ENCODE data around the gene VANGL1.
A peak's percentile ranks its signal among the peaks of the same experiment; 100 is the strongest.

The VANGL1 gene

DNA sequence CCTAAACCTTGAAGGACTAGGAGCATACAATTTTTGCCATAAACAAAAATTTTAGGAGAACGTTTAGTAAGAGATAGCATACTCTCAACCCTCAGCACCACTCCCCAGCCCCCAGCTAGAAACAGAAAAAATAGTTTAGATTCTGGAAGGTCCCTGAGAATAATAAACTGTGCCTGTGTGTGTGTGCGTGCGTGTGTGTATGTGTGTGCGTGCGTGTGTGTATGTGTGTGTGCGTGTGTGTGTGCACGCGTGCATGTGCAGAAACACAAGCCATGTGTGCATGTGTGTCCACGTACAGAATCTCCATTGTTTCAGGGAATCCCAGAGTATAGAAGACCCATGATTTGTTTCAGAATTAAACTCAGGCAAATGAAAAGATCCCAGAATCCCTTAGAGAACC, 64.2 kb downstream of the VANGL1 start:
- no peaks in the 10 kb centered on the region for H4K20me1 ChIP-seq (ENCODE audit: insufficient read depth, low read length)
- H2AFZ ChIP-seq (ENCODE audit: low read length): no peak overlapping the region
- no peak overlapping the region for H3K4me3 ChIP-seq (ENCODE audit: low read depth, low read length, poor library complexity, severe bottlenecking)
- H3K9ac ChIP-seq (ENCODE audit: low read length): no peak overlapping the region
- H3K9me3 ChIP-seq (ENCODE audit: low read length): no peaks in the 10 kb centered on the region
- no peaks in the 10 kb centered on the region for H3K36me3 ChIP-seq (ENCODE audit: insufficient read depth, low read length)
- H3K4me2 ChIP-seq (ENCODE audit: low read length): no peak overlapping the region
- H3K27me3 ChIP-seq (ENCODE audit: insufficient read depth, low read length): no peaks in the 10 kb centered on the region
- no peaks in the 10 kb centered on the region for H3K4me1 ChIP-seq (ENCODE audit: insufficient read depth, low read length, severe bottlenecking)
- no peak overlapping the region for H3K27ac ChIP-seq (ENCODE audit: low read depth, low read length, poor library complexity, severe bottlenecking)
- H3F3A ChIP-seq (ENCODE audit: insufficient read depth, low read length): no peaks in the 10 kb centered on the region
- no peaks in the 10 kb centered on the region for H3K79me2 ChIP-seq (ENCODE audit: insufficient read depth, low read length)
- TF ChIP-seq, protein P1, sequence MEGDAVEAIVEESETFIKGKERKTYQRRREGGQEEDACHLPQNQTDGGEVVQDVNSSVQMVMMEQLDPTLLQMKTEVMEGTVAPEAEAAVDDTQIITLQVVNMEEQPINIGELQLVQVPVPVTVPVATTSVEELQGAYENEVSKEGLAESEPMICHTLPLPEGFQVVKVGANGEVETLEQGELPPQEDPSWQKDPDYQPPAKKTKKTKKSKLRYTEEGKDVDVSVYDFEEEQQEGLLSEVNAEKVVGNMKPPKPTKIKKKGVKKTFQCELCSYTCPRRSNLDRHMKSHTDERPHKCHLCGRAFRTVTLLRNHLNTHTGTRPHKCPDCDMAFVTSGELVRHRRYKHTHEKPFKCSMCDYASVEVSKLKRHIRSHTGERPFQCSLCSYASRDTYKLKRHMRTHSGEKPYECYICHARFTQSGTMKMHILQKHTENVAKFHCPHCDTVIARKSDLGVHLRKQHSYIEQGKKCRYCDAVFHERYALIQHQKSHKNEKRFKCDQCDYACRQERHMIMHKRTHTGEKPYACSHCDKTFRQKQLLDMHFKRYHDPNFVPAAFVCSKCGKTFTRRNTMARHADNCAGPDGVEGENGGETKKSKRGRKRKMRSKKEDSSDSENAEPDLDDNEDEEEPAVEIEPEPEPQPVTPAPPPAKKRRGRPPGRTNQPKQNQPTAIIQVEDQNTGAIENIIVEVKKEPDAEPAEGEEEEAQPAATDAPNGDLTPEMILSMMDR (IDR thresholded peaks at IDR 0.05; ENCODE audit: low read length): no peak
- TF ChIP-seq EZH2 (IDR thresholded peaks at IDR 0.05; ENCODE audit: borderline replicate concordance, low read length): no peak
- H3K9me2 ChIP-seq (ENCODE audit: low read depth, low read length): no peaks in the 10 kb centered on the region

DNA sequence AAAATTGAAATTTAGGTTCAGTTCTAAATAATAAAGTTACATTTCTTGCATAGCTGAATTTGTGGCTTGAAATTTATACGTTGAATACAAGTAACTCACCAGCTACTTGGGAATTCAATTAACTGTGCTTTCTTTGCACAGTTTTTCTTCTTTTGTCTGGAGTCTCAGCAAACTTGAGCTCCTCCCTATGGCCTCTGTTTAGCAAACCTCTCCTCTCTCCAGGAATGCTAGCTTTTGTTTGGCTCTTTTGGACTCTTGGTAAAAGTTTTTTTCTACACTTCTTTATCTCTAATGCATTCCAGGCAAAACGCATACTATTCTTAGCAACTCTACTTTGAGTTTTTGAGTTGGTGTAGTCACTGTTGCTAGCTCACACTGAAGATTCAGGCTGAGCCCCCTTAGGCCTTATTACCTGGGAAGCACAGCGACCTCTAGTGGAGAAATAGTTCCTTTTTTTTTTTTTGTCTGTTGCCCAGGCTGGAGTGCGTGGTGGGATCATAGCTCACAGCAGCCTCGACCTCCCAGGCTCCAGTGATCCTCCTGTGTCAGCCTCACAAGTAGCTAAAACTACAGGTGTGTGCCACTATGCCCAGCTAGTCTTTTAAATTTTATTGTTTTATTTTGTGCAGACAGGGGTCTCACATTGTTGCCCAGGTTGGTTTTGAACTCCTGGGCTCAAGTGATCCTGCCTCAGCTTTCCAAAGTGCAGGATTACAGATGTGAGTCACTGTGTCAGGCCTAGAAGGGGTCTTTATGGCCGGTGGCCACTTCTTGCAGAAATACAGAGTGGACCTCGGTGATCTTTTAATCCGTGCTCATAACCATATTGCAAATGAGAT, 65.0 kb downstream of the VANGL1 start:
- no peaks in the 10 kb centered on the region for H4K20me1 ChIP-seq (ENCODE audit: insufficient read depth, low read length)
- H3K4me1 ChIP-seq (ENCODE audit: insufficient read depth, low read length, severe bottlenecking): no peaks in the 10 kb centered on the region
- H3K9me2 ChIP-seq (ENCODE audit: low read depth, low read length): no peaks in the 10 kb centered on the region
- no peaks in the 10 kb centered on the region for H3K36me3 ChIP-seq (ENCODE audit: insufficient read depth, low read length)
- no peaks in the 10 kb centered on the region for H3K27me3 ChIP-seq (ENCODE audit: insufficient read depth, low read length)
- H3K9ac ChIP-seq (ENCODE audit: low read length): no peak overlapping the region
- no peak overlapping the region for H2AFZ ChIP-seq (ENCODE audit: low read length)
- no peak overlapping the region for H3K4me2 ChIP-seq (ENCODE audit: low read length)
- TF ChIP-seq, protein P1 (IDR thresholded peaks at IDR 0.05; ENCODE audit: low read length): peak; percentile 65
- no peak for TF ChIP-seq EZH2 (IDR thresholded peaks at IDR 0.05; ENCODE audit: borderline replicate concordance, low read length)
- H3K9me3 ChIP-seq (ENCODE audit: low read length): no peaks in the 10 kb centered on the region
- no peaks in the 10 kb centered on the region for H3F3A ChIP-seq (ENCODE audit: insufficient read depth, low read length)
- H3K27ac ChIP-seq (ENCODE audit: low read depth, low read length, poor library complexity, severe bottlenecking): no peak overlapping the region
- H3K79me2 ChIP-seq (ENCODE audit: insufficient read depth, low read length): no peaks in the 10 kb centered on the region
- H3K4me3 ChIP-seq (ENCODE audit: low read depth, low read length, poor library complexity, severe bottlenecking): no peak overlapping the region

DNA sequence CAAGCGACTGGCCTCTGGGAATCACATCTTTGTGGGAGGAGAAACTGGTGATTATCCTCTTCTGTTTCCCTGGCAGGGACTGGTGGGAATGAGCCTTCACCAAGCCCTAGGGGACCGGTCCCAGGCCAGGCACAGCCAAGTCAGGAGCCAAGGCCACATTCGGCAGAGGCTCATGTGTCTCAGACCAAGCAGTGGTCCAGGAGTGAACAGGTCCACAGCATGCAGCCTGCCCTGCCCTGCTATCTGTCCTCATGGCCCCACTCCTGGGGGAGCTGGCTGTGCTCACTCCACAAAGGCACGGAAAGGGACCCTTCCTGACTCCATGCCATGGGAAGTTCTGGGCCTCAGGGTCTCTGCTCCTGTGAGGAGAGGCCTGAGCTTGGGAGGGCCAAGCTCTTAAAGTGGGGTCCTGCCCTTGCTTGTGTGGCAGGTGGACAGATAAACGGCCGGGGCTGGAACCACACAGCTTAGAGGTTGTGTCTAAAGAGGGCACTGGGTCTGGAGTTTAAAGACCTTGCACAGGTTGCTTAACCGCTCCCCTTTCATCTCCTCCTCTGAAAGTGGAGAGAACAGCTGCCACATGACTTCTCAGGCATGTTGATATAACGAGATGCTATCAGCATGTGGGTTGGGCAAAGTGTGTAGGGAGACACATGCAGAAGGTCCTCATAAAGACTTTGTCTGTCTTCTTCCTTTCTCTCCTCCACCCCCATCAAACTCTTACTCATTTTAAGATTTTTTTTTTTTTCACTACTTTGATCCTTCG, 69.3 kb downstream of the VANGL1 start:
- Histone ChIP-seq H3K9me3 (ENCODE audit: low read length) (no peaks in the 10 kb centered on the region), H2AFZ (ENCODE audit: low read length) (no peak overlapping the region), H3F3A (ENCODE audit: insufficient read depth, low read length) (no peaks in the 10 kb centered on the region), H4K20me1 (ENCODE audit: insufficient read depth, low read length) (no peaks in the 10 kb centered on the region), H3K36me3 (ENCODE audit: insufficient read depth, low read length) (no peaks in the 10 kb centered on the region), H3K79me2 (ENCODE audit: insufficient read depth, low read length) (no peaks in the 10 kb centered on the region), H3K27me3 (ENCODE audit: insufficient read depth, low read length) (no peaks in the 10 kb centered on the region), H3K4me1 (ENCODE audit: insufficient read depth, low read length, severe bottlenecking) (no peaks in the 10 kb centered on the region), H3K9ac (ENCODE audit: low read length) (no peak overlapping the region), H3K4me2 (ENCODE audit: low read length) (no peak overlapping the region), H3K27ac (ENCODE audit: low read depth, low read length, poor library complexity, severe bottlenecking) (no peak overlapping the region), H3K4me3 (ENCODE audit: low read depth, low read length, poor library complexity, severe bottlenecking) (no peak overlapping the region), H3K9me2 (ENCODE audit: low read depth, low read length) (no peaks in the 10 kb centered on the region)
- TF ChIP-seq, protein P1 (IDR thresholded peaks at IDR 0.05; ENCODE audit: low read length): no peak
- no peak for TF ChIP-seq EZH2 (IDR thresholded peaks at IDR 0.05; ENCODE audit: borderline replicate concordance, low read length)
